ENCODE measurements around the gene ERFE.
"Not testable (repeated sequence)": the region's sequence is repeated elsewhere in the genome, so short reads cannot be mapped to it uniquely, and the experiment has no call there.

Gene ERFE

GRCh38 chr2:238158509-238159070, at the start of gene ERFE:
TSS of gene ERFE (plus strand) at chr2:238158970. CDS start at chr2:238159008, 38 bp downstream.
- DNase-seq = peak; percentile 80 to 88
- TF ChIP-seq GATA1 (IDR thresholded peaks at IDR 0.05; ENCODE audit: low read depth, low read length) (no peak), POLR2A (IDR thresholded peaks at IDR 0.05; ENCODE audit: low read length) (no peak)

GRCh38 chr2:238113611-238114010, 45.2 kb upstream of the ERFE start:
- TF ChIP-seq GATA1 (IDR thresholded peaks at IDR 0.05; ENCODE audit: low read depth, low read length) (no peak), POLR2A (IDR thresholded peaks at IDR 0.05; ENCODE audit: low read length) (no peak)
- DNase-seq = no peak

DNA sequence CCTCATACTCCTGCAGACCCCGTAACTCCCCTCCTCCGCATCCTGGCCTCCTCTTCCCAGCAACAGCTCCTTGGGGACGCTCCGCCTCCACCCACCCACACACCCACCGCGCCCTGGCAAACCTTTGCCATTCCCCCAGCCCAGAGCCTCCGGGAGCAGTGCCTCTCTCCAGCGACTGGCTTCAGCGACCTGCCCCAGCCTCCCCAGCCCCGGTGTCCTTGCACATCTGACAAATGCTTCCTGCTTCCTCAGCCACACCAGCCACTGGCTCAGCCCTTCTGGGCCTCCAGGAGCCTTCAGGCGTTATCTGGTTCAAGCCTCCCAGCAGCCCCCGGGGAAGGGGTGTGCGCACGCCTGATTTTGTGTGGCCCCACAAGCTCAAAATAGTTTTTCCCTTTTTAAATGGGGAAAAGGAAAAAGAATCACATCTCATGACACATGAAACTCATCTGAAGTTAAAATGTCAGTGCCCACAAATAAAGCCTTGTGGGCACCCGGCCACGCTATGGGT, 44.4 kb upstream of the ERFE start:
- no peak for TF ChIP-seq POLR2A (IDR thresholded peaks at IDR 0.05; ENCODE audit: low read length)
- TF ChIP-seq GATA1 (IDR thresholded peaks at IDR 0.05; ENCODE audit: low read depth, low read length) = no peak
- peak in 1 of 2 experiments; percentile 15 for DNase-seq

DNA sequence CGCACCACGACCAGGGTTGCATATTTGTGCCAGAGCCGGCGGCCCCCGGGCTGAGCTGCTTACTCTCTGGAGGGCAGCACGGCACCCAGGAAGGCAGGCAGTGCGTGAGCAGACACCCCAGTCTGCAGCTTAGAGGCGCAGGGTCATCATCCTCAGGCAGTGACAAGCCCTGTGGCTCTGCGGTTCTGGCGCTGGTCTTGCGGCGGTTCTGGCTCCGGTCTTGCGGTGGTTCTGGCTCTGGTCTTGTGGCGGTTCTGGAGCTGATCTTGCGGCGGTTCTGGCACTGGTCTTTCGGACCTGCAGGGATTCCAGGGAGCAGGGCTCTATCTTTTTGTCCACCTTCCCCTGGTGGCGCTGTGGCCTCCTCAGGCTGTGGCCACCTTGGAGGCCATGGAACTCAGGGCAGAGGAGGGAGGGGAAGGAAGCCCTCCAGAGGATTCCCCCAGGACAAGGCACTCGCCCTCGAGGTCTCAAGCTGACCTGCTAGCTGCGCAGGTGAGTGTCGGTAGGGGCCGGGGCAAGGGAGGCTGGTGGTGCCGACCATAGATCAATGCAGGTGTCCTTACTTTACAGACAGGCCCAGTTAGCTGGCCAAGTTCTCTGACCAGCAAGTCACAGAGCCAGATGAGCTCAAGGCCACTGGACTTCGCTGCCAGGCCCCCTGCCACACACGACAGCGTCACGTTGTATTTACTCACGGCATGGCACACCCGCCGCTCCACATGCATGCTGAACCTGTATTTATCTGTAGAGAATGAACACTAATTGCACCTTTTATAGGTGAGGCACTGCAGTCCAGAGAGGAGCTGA, 43.7 kb upstream of the ERFE start:
- no peak for DNase-seq

GRCh38 chr2:238115709-238116108, 43.1 kb upstream of the ERFE start:
- DNase-seq = not testable (repeated sequence)

More for the DNA sequence above, 43.7 kb upstream of the ERFE start:
- TF ChIP-seq GATA1 (IDR thresholded peaks at IDR 0.05; ENCODE audit: low read depth, low read length) = no peak
- no peak for TF ChIP-seq POLR2A (IDR thresholded peaks at IDR 0.05; ENCODE audit: low read length)

- no peak for DNase-seq
Measured at GRCh38 chr2:238116298-238117198, 42.2 kb upstream of the ERFE start.

GRCh38 chr2:238117199-238118154, 41.3 kb upstream of the ERFE start:
- no peak for DNase-seq
- no peak for TF ChIP-seq POLR2A (IDR thresholded peaks at IDR 0.05; ENCODE audit: low read length)
- no peak for TF ChIP-seq GATA1 (IDR thresholded peaks at IDR 0.05; ENCODE audit: low read depth, low read length)

More at GRCh38 chr2:238116298-238117198, 42.2 kb upstream of the ERFE start:
- TF ChIP-seq GATA1 (IDR thresholded peaks at IDR 0.05; ENCODE audit: low read depth, low read length) = no peak
- no peak for TF ChIP-seq POLR2A (IDR thresholded peaks at IDR 0.05; ENCODE audit: low read length)

DNA sequence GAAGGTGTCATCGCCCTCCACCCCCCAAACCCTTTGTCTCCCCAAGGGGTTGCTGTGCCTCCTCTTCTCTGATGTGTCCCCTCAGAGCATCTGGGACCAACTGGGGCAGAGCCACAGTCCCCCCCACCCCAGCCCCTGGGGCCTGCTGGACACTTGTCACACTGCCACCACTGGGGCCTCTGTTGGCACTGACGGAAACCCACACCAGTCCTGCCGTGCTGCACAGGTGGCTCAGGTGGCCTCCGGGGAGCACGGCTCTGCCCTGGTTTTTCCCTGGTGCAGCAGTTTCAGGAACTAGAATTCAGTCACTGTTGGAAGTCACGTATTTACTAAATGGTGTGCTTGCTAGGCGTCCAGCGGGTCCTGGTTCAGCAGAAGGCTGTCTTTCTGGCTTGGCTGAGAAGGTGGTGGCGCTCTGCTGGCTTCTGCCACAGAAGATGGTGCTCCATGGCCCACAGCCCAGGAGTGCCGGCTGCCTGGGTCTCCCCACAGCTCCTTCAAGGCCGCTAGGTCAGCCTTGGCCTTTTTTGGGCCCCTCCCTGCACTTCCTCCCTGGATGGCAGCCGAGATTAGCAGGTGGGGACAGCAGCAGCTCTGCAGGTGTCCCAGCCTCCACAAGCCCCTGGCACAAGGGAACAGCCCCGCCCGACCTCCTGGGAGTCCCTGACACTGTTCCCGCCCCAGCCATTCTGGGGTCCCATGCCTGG, 38.9 kb upstream of the ERFE start:
- DNase-seq = no peak

GRCh38 chr2:238120463-238121298, 38.1 kb upstream of the ERFE start:
- TF ChIP-seq POLR2A (IDR thresholded peaks at IDR 0.05; ENCODE audit: low read length) (no peak), GATA1 (IDR thresholded peaks at IDR 0.05; ENCODE audit: low read depth, low read length) (no peak)
- peak in 1 of 2 experiments; percentile 10 for DNase-seq

More for the DNA sequence above, 38.9 kb upstream of the ERFE start:
- TF ChIP-seq GATA1 (IDR thresholded peaks at IDR 0.05; ENCODE audit: low read depth, low read length) (no peak), POLR2A (IDR thresholded peaks at IDR 0.05; ENCODE audit: low read length) (no peak)

DNA sequence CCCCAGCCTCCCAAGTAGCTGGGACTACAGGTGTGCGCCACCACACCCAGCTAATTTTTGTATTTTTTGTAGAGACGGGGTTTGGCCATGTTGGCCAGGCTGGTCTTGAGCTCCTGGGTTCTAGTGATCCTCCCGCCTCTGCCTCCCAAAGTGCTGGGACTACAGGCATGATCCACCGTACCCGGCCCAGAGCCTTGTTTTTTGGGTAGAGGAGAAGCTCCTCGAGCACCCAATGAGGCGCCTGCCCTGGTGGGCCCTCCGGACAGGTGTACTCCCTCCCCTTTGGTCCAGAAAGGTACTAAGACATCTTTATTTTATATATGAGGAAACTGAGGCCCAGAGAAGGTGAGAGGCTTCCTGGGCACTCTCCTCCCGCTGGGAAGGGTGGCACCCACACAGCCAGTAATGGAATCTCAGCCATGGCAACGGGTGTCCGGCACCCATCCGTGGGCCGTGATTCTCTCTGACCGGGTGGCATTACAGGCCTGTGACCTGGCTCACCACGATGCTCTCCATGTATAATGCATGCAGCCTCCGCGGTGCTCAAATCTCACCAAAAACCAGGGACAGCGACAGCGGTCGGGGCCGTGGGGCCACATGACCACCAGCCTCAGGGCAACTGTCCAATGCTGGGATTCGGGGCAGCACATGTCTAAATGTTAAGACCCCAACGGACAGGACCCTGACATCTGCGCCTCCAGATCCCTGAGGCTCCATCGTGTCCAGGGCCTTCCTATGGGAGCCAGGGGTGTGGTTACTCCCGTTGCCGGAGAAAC, 37.1 kb upstream of the ERFE start:
- no peak for DNase-seq
- no peak for TF ChIP-seq GATA1 (IDR thresholded peaks at IDR 0.05; ENCODE audit: low read depth, low read length)
- no peak for TF ChIP-seq POLR2A (IDR thresholded peaks at IDR 0.05; ENCODE audit: low read length)
